Measurements from ENCODE around the gene PALD1.
A peak's percentile ranks its signal among the peaks of the same experiment; 100 is the strongest.

DNA sequence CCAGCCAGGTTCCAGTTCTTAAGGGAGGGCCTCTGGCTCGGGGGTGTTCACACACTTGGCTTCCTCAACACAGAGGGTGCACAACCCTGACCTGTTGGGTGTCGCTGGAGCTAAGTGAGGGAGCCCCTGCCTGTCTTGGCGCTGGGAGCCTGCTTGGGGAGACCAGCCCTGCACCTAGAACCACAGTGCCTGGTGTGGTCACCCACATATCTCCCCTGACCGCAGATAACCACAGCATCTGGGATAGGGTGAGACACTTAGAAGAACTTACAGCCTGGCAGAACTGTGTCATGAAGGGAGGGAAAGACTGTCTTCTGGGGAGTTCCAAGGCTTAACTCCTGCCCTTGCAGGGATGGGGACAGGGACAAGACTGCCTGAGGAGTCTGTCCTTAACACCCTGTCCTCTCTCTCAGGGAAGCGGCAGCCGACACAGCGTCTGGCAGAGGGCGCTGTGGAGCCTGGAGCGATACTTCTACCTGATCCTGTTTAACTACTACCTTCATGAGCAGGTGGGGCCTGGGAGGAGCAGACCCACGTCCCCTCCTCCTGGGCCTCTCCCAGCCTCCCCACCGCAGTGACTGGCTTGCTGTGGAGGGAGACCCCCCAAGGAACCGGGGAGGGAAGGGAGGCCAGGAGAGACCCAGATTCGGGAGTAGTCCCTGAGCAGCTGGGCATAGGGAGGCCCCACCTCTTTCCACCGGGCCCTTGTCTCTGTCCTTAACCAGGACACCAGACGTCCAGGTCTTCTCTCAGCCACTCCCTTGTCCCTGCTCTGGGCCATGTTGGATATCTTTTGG lies 59.0 kb downstream of the PALD1 start:
- TF ChIP-seq, protein P1, sequence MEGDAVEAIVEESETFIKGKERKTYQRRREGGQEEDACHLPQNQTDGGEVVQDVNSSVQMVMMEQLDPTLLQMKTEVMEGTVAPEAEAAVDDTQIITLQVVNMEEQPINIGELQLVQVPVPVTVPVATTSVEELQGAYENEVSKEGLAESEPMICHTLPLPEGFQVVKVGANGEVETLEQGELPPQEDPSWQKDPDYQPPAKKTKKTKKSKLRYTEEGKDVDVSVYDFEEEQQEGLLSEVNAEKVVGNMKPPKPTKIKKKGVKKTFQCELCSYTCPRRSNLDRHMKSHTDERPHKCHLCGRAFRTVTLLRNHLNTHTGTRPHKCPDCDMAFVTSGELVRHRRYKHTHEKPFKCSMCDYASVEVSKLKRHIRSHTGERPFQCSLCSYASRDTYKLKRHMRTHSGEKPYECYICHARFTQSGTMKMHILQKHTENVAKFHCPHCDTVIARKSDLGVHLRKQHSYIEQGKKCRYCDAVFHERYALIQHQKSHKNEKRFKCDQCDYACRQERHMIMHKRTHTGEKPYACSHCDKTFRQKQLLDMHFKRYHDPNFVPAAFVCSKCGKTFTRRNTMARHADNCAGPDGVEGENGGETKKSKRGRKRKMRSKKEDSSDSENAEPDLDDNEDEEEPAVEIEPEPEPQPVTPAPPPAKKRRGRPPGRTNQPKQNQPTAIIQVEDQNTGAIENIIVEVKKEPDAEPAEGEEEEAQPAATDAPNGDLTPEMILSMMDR (conservative IDR thresholded peaks at IDR 0.05; ENCODE audit: low read depth, low read length): peak; percentile 25; the same call in 1 of the 2 replicates
- TF ChIP-seq MAFK (IDR thresholded peaks at IDR 0.05; ENCODE audit: low read depth, low read length): no peak
- TF ChIP-seq POLR2A (IDR thresholded peaks at IDR 0.05; ENCODE audit: low read depth, low read length): no peak
- no peak for TF ChIP-seq CEBPB (IDR thresholded peaks at IDR 0.05; ENCODE audit: low read depth, low read length)

All from IMR-90 (cell line).